Measurements from ENCODE around the gene GDAP2.

- TF ChIP-seq CTCF (IDR thresholded peaks at IDR 0.05) (no peak), ZFX (IDR thresholded peaks at IDR 0.05; ENCODE audit: borderline replicate concordance) (no peak)
Measured at GRCh38 chr1:117911051-117911450, 18.4 kb downstream of the GDAP2 start.
